Cardiac fibroblast (primary cell): ENCODE results near the gene SUMO4.

ENCODE experiments used
- DNase-seq, 2 donors: peaks; one replicate each; pipeline versions ENCODE4 v3.0.0 to v3.0.0-alpha.2; 2010; ENCODE audit warnings: low read depth in 2 of 2
- H3K4me3 ChIP-seq, 2 donors: replicated peaks in 1 of 2; 1 replicate in 1 of 2; 2 replicates in 1 of 2; pipeline ENCODE4 v1.5.1; 2011; ENCODE audit warnings: low read depth in 2 of 2, low read length in 2 of 2, mild to moderate bottlenecking in 2 of 2, moderate library complexity in 1 of 2
- TF ChIP-seq, protein P1 (sequence below): IDR thresholded peaks from one replicate; pipeline ENCODE4 v1.5.1; 2011; ENCODE audit warnings: low read depth, mild to moderate bottlenecking, low read length, inconsistent platforms

The SUMO4 gene

DNA sequence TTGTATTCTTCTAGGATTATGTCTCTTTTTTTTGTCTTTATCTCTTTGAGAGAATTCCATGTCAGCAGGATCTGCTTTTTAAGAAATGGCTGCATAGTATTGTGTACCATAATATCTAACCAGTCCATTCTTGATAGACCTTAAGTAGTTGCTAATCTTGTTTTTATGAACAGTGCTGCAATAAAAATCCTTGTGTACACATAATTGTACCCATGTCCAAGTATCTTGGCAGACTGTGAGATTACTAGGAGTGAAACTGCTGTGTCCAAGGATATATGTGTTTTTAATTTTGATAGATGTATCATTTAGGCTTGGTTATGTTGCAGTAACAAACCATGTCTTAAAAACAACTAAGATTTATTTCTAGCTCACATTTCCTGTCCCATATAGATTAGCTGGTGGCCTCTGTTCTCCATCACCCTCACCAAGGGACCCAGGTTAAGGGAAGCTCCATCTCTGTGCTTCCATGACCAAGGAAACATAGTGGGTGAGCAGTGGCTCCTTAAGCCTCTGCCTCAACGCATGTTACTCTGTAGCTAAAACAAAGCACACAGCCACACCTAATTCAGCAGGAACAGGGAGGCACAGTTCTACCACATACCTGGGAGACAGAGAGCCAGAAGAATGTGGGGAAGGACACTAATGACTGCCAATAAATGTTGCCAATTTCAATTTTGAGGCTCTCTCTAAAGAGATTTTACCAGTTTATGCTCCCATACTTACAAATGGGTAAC is 12.1 kb upstream of the SUMO4 start:
- TF ChIP-seq, protein P1, sequence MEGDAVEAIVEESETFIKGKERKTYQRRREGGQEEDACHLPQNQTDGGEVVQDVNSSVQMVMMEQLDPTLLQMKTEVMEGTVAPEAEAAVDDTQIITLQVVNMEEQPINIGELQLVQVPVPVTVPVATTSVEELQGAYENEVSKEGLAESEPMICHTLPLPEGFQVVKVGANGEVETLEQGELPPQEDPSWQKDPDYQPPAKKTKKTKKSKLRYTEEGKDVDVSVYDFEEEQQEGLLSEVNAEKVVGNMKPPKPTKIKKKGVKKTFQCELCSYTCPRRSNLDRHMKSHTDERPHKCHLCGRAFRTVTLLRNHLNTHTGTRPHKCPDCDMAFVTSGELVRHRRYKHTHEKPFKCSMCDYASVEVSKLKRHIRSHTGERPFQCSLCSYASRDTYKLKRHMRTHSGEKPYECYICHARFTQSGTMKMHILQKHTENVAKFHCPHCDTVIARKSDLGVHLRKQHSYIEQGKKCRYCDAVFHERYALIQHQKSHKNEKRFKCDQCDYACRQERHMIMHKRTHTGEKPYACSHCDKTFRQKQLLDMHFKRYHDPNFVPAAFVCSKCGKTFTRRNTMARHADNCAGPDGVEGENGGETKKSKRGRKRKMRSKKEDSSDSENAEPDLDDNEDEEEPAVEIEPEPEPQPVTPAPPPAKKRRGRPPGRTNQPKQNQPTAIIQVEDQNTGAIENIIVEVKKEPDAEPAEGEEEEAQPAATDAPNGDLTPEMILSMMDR = no peak
- H3K4me3 ChIP-seq = no peak overlapping the region
- DNase-seq = no peak

GRCh38 chr6:149389509-149390297 is 10.4 kb upstream of the SUMO4 start:
- TF ChIP-seq, protein P1 = no peak
- DNase-seq = peak in 1 of 2 donors; percentile 45
- H3K4me3 ChIP-seq = no peak overlapping the region

DNA sequence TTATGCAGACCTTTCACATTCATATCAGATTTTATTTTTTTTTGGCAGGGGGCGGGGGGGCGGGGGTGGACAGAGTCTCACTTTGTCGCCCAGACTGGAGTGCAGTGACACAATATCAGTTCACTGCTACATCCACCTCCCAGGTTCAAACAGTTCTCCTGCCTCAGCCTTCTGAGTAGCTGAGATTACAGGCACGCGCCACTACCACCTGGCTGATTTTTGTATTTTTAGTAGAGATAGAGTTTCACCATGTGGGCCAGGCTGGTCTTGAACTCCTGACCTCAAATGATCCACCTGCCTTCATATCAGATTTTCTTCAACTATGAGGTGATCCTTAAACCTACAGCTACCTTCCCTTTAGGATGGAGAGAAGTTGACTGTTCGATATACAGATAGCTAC is 8.0 kb upstream of the SUMO4 start:
- TF ChIP-seq, protein P1 = no peak
- no peak overlapping the region for H3K4me3 ChIP-seq
- no peak for DNase-seq

- H3K4me3 ChIP-seq = no peak overlapping the region
- no peak for DNase-seq
- TF ChIP-seq, protein P1 = no peak
These were observed 7.5 kb upstream of the SUMO4 start for GRCh38 chr6:149392535-149392934.

- TF ChIP-seq, protein P1 = no peak
- no peak overlapping the region for H3K4me3 ChIP-seq
- DNase-seq = peak in 1 of 2 donors; percentile 8
These were observed 6.9 kb upstream of the SUMO4 start for GRCh38 chr6:149393002-149393679.

GRCh38 chr6:149395185-149395584 is 4.9 kb upstream of the SUMO4 start:
- no peak overlapping the region for H3K4me3 ChIP-seq
- no peak for DNase-seq
- TF ChIP-seq, protein P1 = no peak
